Measurements from ENCODE around the gene DCP1B. TPM values are rescaled to one million over a fixed set of nuclear protein-coding genes. Genes with fewer than 3 reads are reported as not detected.

DCP1B gene
- total and polyA plus RNA-seq, 2 donors from 2014 or later = 11.3 to 15.0 TPM

- H3K4me3 ChIP-seq (ENCODE audit: low read length in 3 of 3) = no peak overlapping the region
- H3K27me3 ChIP-seq (ENCODE audit: control insufficient read depth, insufficient read depth, low read length) = no peaks in the 10 kb centered on the region
- no peak overlapping the region for H3K9ac ChIP-seq (ENCODE audit: low read length in 3 of 3)
- intact Hi-C loops (cut with DNase I) = no loop called here
- no peaks in the 10 kb centered on the region for H3K36me3 ChIP-seq (ENCODE audit: control insufficient read depth in 2 of 3, insufficient read depth in 3 of 3, low read length in 3 of 3)
- no peak for FAIRE-seq
- no peaks in the 10 kb centered on the region for H3K4me1 ChIP-seq (ENCODE audit: control insufficient read depth in 2 of 3, insufficient read depth in 2 of 3, low read depth in 1 of 3, low read length in 3 of 3)
- peaks cover 0 to 3% (median under 1%) of the 10 kb centered on the region in 3 donors for H3K9me3 ChIP-seq (ENCODE audit: control insufficient read depth in 2 of 3, insufficient read depth in 1 of 3, low read length in 3 of 3)
- no peak overlapping the region for H3K27ac ChIP-seq (ENCODE audit: low read depth in 2 of 2, low read length in 2 of 2)
- no peak for DNase-seq
- TF ChIP-seq CTCF (IDR thresholded peaks at IDR 0.05; ENCODE audit: borderline replicate concordance, extremely low read depth, insufficient read depth) = no peak
Measured at GRCh38 chr12:1896964-1897363, 107.3 kb downstream of the DCP1B start.

Other genes starting within 250 kb of the DCP1B start
- gene LRTM2, start 183.9 kb downstream of the DCP1B start, total RNA-seq = not detected
- gene LRTM2, start 183.9 kb downstream of the DCP1B start, polyA plus RNA-seq (ENCODE audit: insufficient read depth, low read depth, low replicate concordance) = not detected
- 7.3 TPM for gene CACNA2D4, start 85.8 kb downstream of the DCP1B start, total RNA-seq
- gene CACNA2D4, start 85.8 kb downstream of the DCP1B start, polyA plus RNA-seq (ENCODE audit: insufficient read depth, low read depth, low replicate concordance) = 2.5 TPM
- 17.4 TPM for gene CACNA1C, start 48.5 kb upstream of the DCP1B start, total RNA-seq
- gene CACNA1C, start 48.5 kb upstream of the DCP1B start, polyA plus RNA-seq (ENCODE audit: insufficient read depth, low read depth, low replicate concordance) = 1.6 TPM